Fibroblast of mammary gland (primary cell): ENCODE measurements around the gene RABGAP1L.
"Not testable (repeated sequence)": the region's sequence is repeated elsewhere in the genome, so short reads cannot be mapped to it uniquely, and the experiment has no call there.

Experiments used
- DNase-seq: peaks from one replicate; pipeline ENCODE4 v3.0.0-alpha.2; 2010; ENCODE audit warnings: low read depth
- H3K4me3 ChIP-seq: 2 replicates; pipeline ENCODE4 v1.5.1; 2011; ENCODE audit warnings: low read depth, mild to moderate bottlenecking, low read length, moderate library complexity; ENCODE audit not compliant: control insufficient read depth
- TF ChIP-seq, protein P1 (sequence below): conservative IDR thresholded peaks from 2 replicates; pipeline ENCODE4 v1.5.1; 2011; ENCODE audit warnings: low read depth, low read length, inconsistent platforms; ENCODE audit not compliant: control insufficient read depth, insufficient read depth

The RABGAP1L gene

GRCh38 chr1:174242856-174243255 is 83.5 kb downstream of the RABGAP1L start:
- no peak overlapping the region for H3K4me3 ChIP-seq
- no peak for DNase-seq
- TF ChIP-seq, protein P1, sequence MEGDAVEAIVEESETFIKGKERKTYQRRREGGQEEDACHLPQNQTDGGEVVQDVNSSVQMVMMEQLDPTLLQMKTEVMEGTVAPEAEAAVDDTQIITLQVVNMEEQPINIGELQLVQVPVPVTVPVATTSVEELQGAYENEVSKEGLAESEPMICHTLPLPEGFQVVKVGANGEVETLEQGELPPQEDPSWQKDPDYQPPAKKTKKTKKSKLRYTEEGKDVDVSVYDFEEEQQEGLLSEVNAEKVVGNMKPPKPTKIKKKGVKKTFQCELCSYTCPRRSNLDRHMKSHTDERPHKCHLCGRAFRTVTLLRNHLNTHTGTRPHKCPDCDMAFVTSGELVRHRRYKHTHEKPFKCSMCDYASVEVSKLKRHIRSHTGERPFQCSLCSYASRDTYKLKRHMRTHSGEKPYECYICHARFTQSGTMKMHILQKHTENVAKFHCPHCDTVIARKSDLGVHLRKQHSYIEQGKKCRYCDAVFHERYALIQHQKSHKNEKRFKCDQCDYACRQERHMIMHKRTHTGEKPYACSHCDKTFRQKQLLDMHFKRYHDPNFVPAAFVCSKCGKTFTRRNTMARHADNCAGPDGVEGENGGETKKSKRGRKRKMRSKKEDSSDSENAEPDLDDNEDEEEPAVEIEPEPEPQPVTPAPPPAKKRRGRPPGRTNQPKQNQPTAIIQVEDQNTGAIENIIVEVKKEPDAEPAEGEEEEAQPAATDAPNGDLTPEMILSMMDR, result no peak

DNA sequence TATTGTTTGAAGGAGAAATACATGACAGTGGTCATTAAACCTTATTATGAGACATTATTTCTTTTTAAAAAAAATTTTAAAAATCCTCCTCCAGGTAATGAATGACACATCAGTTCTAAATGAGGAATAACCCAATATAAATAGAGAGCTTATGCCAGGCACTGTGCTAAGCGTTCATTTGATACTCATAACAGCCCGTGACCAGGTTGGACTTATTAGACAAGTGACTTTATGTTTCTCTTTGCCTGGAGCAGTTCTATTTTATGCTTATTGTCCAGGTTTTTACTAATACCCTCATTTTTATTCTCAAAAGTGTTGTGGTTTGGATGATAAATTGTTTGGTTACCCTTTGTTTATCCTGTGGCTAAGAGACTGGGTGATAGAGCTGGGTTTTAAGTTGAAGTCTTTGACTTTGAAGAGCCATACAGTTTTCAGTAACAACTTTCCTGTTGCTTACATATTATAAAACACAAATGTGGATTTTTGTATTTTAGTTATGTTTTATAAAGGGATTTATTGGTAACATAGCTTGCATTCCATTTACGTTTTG is 84.2 kb downstream of the RABGAP1L start:
- H3K4me3 ChIP-seq, result no peak overlapping the region
- TF ChIP-seq, protein P1, result no peak
- DNase-seq, result no peak

GRCh38 chr1:174244017-174244416 is 84.7 kb downstream of the RABGAP1L start:
- no peak overlapping the region for H3K4me3 ChIP-seq
- TF ChIP-seq, protein P1, result no peak
- DNase-seq, result no peak

GRCh38 chr1:174247472-174247871 is 88.2 kb downstream of the RABGAP1L start:
- no peak overlapping the region for H3K4me3 ChIP-seq
- TF ChIP-seq, protein P1, result no peak
- DNase-seq, result no peak

DNA sequence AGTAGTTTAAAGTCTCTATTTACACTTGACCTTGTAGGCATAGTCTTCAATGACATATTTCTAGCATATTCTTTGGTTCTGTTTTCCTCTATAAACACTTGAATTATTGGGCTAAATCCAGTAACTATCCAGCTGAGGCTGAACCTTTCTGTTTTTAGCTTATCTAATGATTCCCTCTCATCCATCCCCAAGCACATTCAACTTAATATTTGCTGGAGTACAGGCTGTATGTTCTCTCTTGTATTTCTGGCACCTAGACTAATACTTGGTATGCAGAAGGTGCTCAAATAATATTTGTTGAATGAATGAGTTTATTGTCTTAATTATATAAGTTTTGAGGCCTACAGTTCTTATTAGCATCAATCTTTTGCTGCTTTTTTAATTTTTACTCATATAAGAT is 88.7 kb downstream of the RABGAP1L start:
- no peak overlapping the region for H3K4me3 ChIP-seq
- no peak for DNase-seq
- TF ChIP-seq, protein P1, result no peak

- DNase-seq, H3K4me3 ChIP-seq: not testable (repeated sequence)
Observed at GRCh38 chr1:174256386-174256785, 97.1 kb downstream of the RABGAP1L start.

DNA sequence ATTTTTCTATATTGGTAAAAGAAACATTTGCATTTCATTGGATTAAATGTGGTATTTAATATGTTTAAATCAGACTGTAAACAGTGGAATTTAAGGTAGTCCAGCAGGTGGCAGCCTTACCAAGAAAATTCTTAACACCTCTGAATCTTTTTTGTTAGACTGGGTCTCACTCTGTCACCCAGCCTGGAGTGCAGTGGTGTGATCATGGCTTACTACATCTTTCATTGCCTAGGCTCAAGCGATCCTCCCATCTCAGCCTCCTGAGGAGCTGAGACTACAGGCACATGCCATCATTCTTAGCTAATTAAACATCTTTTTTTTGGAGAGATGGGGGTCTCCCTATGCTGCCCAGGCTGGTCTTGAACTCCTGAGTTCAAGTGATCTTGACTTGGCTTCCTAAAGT is 98.8 kb downstream of the RABGAP1L start:
- TF ChIP-seq, protein P1, result peak; percentile 41
- DNase-seq, result peak; percentile 53
- H3K4me3 ChIP-seq, result no peak overlapping the region
